ENCODE data around the gene CD80.

DNA sequence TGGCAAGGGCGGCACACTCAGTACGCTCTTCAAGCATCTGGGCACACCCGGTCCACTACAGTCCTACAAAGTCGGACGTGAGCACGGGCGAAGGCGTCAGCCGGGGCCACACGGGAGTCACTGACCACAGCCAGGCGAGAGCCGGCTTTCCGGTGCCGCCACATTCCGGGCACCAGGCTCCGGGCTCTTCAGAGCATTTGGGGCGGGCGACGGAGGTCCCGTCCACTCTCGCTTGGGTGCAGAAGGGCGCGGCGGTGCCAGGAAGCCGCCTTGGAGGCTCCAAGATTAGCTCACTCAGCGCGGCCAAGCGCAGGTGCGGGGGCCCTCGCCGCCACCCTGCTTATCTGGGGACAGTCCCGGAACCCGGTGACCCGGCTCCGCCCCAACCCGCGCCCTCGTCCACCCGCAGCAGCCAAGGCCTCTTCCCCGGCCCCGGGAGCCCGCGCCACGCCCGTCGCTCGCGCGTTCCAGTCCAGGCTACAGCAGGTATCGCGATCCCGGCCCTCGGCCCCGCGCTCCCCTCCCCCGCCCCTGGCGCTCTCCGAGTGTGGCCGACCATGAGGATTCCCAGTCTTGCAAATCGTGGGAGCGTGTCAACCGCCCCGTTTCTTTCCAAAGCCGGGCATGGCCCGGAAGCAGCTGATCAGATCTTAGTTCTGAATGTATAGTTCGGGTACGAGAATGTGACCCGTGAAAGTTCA, 20.1 kb upstream of the CD80 start, which contains the start of gene ADPRH:
- TF ChIP-seq, protein P1, sequence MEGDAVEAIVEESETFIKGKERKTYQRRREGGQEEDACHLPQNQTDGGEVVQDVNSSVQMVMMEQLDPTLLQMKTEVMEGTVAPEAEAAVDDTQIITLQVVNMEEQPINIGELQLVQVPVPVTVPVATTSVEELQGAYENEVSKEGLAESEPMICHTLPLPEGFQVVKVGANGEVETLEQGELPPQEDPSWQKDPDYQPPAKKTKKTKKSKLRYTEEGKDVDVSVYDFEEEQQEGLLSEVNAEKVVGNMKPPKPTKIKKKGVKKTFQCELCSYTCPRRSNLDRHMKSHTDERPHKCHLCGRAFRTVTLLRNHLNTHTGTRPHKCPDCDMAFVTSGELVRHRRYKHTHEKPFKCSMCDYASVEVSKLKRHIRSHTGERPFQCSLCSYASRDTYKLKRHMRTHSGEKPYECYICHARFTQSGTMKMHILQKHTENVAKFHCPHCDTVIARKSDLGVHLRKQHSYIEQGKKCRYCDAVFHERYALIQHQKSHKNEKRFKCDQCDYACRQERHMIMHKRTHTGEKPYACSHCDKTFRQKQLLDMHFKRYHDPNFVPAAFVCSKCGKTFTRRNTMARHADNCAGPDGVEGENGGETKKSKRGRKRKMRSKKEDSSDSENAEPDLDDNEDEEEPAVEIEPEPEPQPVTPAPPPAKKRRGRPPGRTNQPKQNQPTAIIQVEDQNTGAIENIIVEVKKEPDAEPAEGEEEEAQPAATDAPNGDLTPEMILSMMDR (IDR thresholded peaks at IDR 0.05), result no peak
- TF ChIP-seq MXI1 (IDR thresholded peaks at IDR 0.05; ENCODE audit: low read depth, low read length) (no peak), POLR2AphosphoS5 (IDR thresholded peaks at IDR 0.05; ENCODE audit: low read depth, low read length) (no peak), ELF1 (IDR thresholded peaks at IDR 0.05) (no peak), YY1 (IDR thresholded peaks at IDR 0.05; ENCODE audit: low read depth) (no peak), SIN3A (IDR thresholded peaks at IDR 0.05; ENCODE audit: borderline replicate concordance, low read depth, low read length) (no peak)
- TF ChIP-seq, protein P2, sequence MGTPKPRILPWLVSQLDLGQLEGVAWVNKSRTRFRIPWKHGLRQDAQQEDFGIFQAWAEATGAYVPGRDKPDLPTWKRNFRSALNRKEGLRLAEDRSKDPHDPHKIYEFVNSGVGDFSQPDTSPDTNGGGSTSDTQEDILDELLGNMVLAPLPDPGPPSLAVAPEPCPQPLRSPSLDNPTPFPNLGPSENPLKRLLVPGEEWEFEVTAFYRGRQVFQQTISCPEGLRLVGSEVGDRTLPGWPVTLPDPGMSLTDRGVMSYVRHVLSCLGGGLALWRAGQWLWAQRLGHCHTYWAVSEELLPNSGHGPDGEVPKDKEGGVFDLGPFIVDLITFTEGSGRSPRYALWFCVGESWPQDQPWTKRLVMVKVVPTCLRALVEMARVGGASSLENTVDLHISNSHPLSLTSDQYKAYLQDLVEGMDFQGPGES (IDR thresholded peaks at IDR 0.05; ENCODE audit: low read depth, low read length), result no peak
- TF ChIP-seq, protein P3, sequence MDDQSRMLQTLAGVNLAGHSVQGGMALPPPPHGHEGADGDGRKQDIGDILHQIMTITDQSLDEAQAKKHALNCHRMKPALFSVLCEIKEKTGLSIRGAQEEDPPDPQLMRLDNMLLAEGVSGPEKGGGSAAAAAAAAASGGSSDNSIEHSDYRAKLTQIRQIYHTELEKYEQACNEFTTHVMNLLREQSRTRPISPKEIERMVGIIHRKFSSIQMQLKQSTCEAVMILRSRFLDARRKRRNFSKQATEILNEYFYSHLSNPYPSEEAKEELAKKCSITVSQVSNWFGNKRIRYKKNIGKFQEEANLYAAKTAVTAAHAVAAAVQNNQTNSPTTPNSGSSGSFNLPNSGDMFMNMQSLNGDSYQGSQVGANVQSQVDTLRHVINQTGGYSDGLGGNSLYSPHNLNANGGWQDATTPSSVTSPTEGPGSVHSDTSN (IDR thresholded peaks at IDR 0.05), result no peak

Data from SK-N-SH (cell line).